ENCODE results near the gene TMEM170A. TPM values are rescaled to one million over a fixed set of nuclear protein-coding genes. Genes with fewer than 3 reads are reported as not detected.
"Not testable (repeated sequence)": the region's sequence is repeated elsewhere in the genome, so short reads cannot be mapped to it uniquely, and the experiment has no call there.

Gene TMEM170A
- total RNA-seq, 1 experiment from 2014 or later = 45.6 TPM

GRCh38 chr16:75503801-75504200 is 39.3 kb upstream of the TMEM170A start (continued):
- TF ChIP-seq ERG (CRISPR knock-in tag; IDR thresholded peaks at IDR 0.05) (no peak), NFYB (CRISPR knock-in tag; conservative IDR thresholded peaks at IDR 0.05; ENCODE audit: low read depth) (no peak), ETV6 (CRISPR knock-in tag; IDR thresholded peaks at IDR 0.05) (no peak)

- Mint-ChIP-seq H3K9me3 (no peaks in the 10 kb centered on the region), H3K4me1 (no peaks in the 10 kb centered on the region), H3K27me3 (ENCODE audit: low read depth) (no peaks in the 10 kb centered on the region), H3K36me3 (no peaks in the 10 kb centered on the region), H3K27ac (no peak overlapping the region), H3K4me3 (no peak overlapping the region)
- DNase-seq (ENCODE audit: low spot score) (no peak), ATAC-seq (no peak)
- POLR2A ChIA-PET = no interaction called here
- no peak for TF ChIP-seq NR1H2 (CRISPR knock-in tag; IDR thresholded peaks at IDR 0.05)
- no peak for TF ChIP-seq ATF3 (CRISPR knock-in tag; conservative IDR thresholded peaks at IDR 0.05)
- TF ChIP-seq E2F5 (CRISPR knock-in tag; IDR thresholded peaks at IDR 0.05) = no peak
- TF ChIP-seq E2F4 (CRISPR knock-in tag; IDR thresholded peaks at IDR 0.05; ENCODE audit: borderline replicate concordance, low read depth) = no peak
- no peak for TF ChIP-seq RORB (CRISPR knock-in tag; IDR thresholded peaks at IDR 0.05)
- no peak for TF ChIP-seq ATF6 (CRISPR knock-in tag; IDR thresholded peaks at IDR 0.05)
- TF ChIP-seq SMAD4 (CRISPR knock-in tag; IDR thresholded peaks at IDR 0.05) = no peak
- no peak for TF ChIP-seq SMAD3 (CRISPR knock-in tag; IDR thresholded peaks at IDR 0.05; ENCODE audit: borderline replicate concordance)
- no peak for TF ChIP-seq GTF2I (CRISPR knock-in tag; conservative IDR thresholded peaks at IDR 0.05)
- no peak for TF ChIP-seq PRDM15 (CRISPR knock-in tag; IDR thresholded peaks at IDR 0.05)
- TF ChIP-seq ZMAT4 (CRISPR knock-in tag; IDR thresholded peaks at IDR 0.05) = no peak
- TF ChIP-seq CTCF (IDR thresholded peaks at IDR 0.05) = no peak
- TF ChIP-seq KAT7 (CRISPR knock-in tag; IDR thresholded peaks at IDR 0.05; ENCODE audit: borderline replicate concordance) = no peak
- TF ChIP-seq FOXK1 (CRISPR knock-in tag; IDR thresholded peaks at IDR 0.05) = no peak
- TF ChIP-seq MLX (CRISPR knock-in tag; IDR thresholded peaks at IDR 0.05) = no peak
- CTCF ChIA-PET = interaction anchor here (0.7 to 1.7 kb wide), 2 partner anchors 14 to 269 kb away, joined by 3 to 8 read pairs; no protein-coding TSS in a partner anchor
Measured at GRCh38 chr16:75502916-75503605, 38.6 kb upstream of the TMEM170A start.

GRCh38 chr16:75501820-75502219 is 37.3 kb upstream of the TMEM170A start:
- POLR2A ChIA-PET; H3K9me3 Mint-ChIP-seq; ATAC-seq; H3K36me3 Mint-ChIP-seq; CTCF ChIA-PET; H3K4me3 Mint-ChIP-seq; DNase-seq (ENCODE audit: low spot score); H3K4me1 Mint-ChIP-seq; H3K27me3 Mint-ChIP-seq (ENCODE audit: low read depth); H3K27ac Mint-ChIP-seq: not testable (repeated sequence)

All from WTC11 (cell line).